Stimulated activated CD4-positive, alpha-beta T cell treated with anti-CD3 and anti-CD28 coated beads, TNF-alpha, amount 100 ng/mL, for 4 hours (primary cell): ENCODE data around the gene SLC43A1.

Experiments
- DNase-seq, 3 experiments: peaks; one replicate each; pipeline ENCODE4 v3.0.0-alpha.2; 2020; ENCODE audit warnings: low read depth in 3 of 3

The SLC43A1 gene

GRCh38 chr11:57479021-57479663 is 36.4 kb downstream of the SLC43A1 start:
- DNase-seq, result no peak

- DNase-seq, result no peak
Observed at GRCh38 chr11:57477507-57478189, 37.9 kb downstream of the SLC43A1 start.

- peak in 1 of 3 experiments; percentile 33 for DNase-seq
Observed at GRCh38 chr11:57476757-57477506, 38.6 kb downstream of the SLC43A1 start.

- DNase-seq, result peak in 1 of 3 experiments; percentile 28
Observed at GRCh38 chr11:57476047-57476756, 39.3 kb downstream of the SLC43A1 start.

DNA sequence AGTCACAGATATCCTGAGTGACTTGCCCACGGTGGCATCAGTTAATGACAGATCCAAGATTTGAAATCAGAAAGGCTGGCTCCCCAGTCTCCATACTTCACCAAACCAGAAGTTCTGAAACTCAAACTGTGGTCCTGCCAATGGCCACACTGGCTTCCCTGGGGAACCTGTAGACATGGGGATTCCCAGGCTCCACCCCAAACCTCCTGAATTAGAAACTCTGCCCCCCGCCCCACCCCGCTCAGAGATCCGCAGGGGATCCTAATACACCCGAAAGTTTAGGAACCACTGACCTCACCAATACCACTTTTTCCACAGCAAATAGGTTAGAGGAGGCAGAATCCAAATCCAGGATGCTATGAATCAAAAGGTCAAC is 39.8 kb downstream of the SLC43A1 start:
- no peak for DNase-seq

GRCh38 chr11:57475191-57475590 is 40.3 kb downstream of the SLC43A1 start:
- no peak for DNase-seq

- no peak for DNase-seq
Observed at GRCh38 chr11:57474803-57475115, 40.7 kb downstream of the SLC43A1 start.

GRCh38 chr11:57474017-57474802 is 41.3 kb downstream of the SLC43A1 start:
- DNase-seq, result no peak

- no peak for DNase-seq
Observed at GRCh38 chr11:57473285-57473841, 42.1 kb downstream of the SLC43A1 start.

DNA sequence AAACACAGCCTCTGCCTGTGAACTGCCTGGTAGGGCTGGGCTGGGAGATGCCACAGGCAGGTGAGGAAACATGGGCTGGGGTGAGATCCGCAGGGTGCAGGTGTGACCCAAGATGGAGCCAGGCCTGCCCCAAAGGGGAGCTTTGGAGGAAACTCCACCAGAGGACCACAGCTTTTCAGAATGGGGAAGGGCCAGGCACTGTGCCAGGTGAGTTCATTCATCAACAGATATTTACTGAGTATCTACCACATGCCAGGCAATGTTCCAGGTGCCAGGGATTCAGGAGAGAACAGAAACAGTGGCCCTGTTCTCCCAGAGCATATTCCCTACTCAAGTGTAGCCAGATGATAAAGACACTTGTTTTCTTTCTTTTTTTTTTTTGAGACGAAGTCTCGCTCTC is 44.0 kb downstream of the SLC43A1 start:
- no peak for DNase-seq

- DNase-seq, result no peak
Observed at GRCh38 chr11:57469268-57469667, 46.2 kb downstream of the SLC43A1 start.

GRCh38 chr11:57468276-57468675 is 47.2 kb downstream of the SLC43A1 start:
- DNase-seq, result no peak

GRCh38 chr11:57467508-57468157 is 47.9 kb downstream of the SLC43A1 start:
- DNase-seq, result no peak

GRCh38 chr11:57466680-57467079 is 48.8 kb downstream of the SLC43A1 start:
- no peak for DNase-seq

DNA sequence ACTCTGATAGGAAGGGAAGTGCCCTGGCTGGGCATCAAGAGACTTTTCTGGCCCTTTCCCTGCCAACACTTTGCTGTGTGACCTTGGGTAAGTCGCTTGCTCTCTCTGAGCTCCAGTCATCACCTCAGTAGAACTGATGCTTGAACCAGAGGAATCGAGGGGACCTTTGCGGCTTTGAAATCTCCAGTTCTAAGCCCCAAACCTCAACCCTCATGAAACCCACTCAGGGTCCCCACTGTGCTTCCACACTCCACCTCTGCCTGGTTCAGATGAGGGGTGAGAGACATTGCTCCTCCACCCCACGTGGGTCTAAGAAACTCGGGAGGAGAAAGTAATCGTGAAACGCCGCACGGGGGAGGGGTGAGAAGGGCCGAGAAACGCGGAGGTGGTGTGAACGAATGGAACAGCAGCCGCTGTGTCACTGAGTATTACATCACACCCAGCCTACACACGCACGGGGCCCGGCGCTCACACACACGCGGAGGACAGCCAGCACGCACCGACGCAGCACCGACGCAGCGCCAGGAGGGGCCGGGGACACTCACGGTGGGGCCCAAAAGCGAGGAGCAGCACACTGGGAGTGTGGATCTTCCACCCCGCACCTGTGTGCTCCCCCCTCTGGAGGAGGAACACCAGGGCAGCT is 50.8 kb downstream of the SLC43A1 start:
- no peak for DNase-seq

GRCh38 chr11:57463671-57464538 is 51.6 kb downstream of the SLC43A1 start:
- DNase-seq, result no peak

GRCh38 chr11:57462597-57462996 is 52.9 kb downstream of the SLC43A1 start:
- no peak for DNase-seq

GRCh38 chr11:57461841-57462489 is 53.5 kb downstream of the SLC43A1 start:
- DNase-seq, result no peak
